Skin of body (tissue), 2 donors: ENCODE results near the gene ZFP57. TPM values are rescaled to one million over a fixed set of nuclear protein-coding genes. Genes with fewer than 3 reads are reported as not detected.

Experiments
- DNase-seq: peaks from one replicate; lab custom pipeline; 2025; lab: John Stamatoyannopoulos, UW
- total RNA-seq: library from RNA; depleted of rRNA; stranded (reverse); fragments of >200 nt; gene quantifications from one replicate; pipeline ENCODE4 v1.2.3, GENCODE V29; 2014

ZFP57 gene
- total RNA-seq, 1 donor from 2014 or later, result 0.59 TPM

DNA sequence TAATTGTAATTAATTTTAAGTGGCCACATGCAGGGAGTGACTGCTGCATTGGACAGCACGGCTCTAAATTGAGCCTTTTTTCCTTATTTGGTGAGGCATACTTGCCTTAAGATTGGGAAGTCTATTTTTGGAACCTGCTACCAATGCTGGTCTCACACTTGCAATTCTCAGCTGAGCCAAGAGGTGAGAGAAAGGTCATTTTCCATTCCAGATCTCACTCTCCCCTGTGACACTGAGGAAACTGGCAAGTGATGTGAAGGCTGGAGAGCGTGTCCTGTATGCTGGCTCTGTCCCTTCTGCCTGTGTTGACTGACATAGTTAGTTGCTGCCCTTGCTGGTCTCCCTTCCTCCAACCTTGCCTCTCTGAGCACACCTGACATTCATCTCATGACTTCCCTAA, 24.8 kb downstream of the ZFP57 start:
- DNase-seq, result no peak

DNA sequence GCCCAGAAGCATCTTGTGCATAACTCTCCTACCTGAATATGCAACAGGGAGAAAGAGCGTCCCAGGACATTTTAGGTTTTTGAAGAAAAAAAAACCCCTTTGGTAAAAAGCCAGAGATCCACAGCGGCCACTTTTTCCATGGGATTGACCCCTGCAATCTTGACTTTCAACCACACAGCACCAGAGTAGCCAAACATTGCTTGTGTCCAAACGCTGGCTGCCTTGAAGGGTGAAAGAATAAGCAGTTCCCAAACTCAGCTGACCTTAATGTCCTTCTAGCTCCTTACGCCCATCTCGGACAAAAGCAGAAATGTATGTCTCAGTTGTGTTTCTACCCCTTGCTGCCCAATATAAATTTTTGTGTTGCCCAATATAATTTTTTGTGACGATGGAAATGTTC, 25.3 kb downstream of the ZFP57 start:
- no peak for DNase-seq

DNA sequence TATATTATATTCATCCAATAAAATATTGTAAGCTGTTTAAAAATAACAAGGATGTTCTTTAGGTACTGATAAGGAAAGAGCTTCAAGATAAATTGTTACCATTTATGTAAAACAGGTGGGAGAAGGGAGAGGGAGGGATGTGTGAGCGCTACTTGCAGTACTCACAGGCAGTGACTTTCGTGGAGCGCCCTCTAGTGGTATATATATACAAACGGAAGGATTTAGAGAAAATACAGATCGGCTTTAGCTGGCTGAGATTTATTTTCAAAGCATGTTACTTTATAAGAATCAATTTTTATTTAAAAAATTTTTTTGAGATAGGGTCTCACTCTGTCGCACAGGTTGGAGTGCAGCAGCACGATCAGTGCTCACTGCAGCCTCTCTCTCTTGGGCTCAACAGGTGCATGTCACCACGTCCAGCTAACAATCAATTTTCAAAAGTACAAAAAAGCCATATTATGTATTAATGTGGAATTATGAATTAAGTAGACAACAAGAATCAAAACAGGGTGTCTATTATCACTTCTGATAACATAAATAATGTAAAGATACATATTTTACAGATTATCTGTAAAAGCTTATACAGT, 27.4 kb downstream of the ZFP57 start:
- DNase-seq, result no peak

DNA sequence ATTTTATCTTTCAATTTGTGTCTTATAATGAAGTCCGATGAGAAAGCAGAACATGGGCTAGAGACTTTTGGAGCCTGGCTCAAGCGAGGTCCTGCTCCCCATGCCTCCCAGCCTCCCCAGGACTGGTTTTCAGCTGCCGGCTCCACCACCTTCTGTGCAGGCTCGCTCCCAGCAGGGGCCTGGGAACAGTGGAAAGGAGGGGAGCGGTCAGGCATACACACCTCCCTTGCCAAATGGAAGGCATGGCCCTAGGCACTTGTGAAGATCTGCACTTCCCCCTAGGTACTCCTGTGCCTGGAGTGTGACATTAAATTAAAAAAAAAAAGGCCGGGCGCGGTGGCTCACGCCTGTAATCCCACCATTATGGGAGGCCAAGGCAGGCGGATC, 28.8 kb downstream of the ZFP57 start:
- no peak for DNase-seq

DNA sequence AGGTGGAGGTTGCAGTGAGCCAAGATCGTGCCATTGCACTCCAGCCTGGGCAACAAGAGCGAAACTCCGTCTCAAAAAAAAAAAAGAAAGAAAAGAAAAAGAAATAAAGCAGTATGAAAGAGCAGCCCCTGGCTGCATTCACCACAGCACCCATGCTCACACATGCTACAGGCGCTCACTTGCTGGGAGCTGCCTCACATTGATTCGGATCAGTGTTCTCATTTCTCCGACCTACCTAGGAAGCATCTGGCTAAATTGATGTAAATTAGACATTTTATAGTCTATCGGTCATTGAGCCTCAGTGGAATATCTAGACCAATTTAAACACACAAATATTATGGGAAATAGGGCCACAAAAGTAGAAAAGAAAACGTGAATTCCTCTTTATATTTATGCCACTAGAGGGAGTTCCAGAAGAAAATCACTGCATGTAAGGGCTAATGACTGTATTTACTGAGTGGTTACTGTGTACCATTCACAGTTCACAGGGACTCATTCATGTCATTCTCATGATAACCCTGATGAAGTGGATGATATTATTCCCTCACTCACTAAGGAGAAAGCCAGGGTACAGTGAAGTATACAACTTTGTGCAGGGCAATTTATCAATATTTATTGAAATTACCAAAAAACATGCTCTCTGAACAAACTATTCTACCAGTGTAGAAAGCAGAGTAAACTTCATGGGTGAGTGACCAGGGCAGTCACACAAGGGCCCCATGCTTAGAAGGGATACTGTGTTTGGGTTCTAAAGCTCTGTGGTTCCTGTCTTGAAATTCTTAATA, 29.3 kb downstream of the ZFP57 start:
- no peak for DNase-seq

DNA sequence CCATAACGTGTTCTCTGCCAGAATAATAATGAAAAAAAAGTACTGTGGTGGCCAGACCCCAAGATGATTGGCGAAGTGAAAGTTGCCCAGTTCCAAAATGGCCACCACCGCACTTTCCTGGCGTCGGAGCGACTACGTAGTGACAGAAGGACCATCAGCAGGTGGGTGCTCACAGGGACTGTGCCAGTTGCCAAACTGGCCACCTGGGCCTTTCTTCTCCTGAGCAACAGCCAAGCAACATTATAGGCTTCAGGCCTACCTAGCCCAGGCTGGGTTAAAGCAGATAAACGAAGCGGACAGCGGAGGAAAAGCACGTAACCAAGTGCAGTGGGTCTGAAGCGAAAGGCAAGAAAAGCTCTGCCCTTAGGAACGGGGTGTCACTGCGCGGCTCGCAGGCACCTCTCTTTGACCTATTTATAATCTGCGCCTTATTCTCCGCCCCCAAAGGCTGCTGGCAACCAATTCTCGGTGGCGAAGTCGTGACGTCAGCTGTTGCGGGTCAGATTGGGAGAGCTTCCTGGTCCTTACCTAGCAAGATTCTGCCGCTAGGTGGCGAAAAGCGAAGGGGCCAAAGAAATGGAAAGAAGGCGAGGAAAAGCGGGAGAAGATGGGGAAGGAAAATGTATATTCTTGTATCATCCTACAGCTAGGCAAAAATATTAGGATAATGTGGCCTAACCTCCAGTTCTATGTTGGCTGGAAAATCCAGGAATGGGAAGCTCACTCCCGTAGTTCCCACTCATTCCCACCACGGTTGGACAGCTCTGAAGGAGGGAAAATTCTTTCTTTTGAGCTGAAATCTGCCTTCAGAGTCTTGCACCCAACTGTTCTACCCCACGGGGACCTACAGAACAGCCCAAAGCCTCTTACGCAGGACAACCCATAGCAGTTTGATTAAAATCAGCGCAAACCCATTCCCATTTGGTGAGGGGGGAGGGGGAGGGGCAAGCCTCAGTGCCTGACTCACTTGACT, 31.0 kb downstream of the ZFP57 start:
- DNase-seq, result peak; percentile 97

DNA sequence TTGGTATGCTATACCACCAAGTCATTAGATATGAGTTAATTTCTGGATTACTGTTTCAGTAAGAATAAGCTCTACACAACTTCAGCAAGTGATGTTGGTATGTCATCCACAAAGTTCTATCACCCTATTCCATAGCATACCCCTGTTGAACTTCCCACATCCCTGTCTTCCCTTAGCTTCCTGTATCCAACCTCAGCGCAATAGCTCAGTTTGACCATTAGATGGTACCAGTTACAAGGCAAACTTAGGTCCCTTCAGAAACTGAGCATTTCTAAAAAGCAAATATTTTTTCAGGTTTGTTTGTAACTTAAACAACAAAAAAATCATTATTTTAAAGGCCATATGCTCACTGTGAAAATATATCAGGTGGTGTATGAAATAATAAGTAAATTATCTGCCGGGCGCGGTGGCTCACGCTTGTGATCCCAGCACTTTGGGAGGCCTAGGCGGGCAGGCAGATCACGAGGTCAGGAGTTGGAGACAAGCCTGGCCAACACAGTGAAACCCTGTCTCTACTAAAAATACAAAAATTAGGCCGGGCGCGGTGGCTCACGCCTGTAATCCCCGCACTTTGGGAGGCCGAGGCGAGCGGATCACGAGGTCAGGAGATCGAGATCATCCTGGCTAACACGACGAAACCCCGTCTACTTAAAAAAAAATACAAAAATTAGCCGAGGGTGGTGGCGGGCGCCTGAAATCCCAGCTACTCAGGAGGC, 32.9 kb downstream of the ZFP57 start:
- DNase-seq, result no peak

DNA sequence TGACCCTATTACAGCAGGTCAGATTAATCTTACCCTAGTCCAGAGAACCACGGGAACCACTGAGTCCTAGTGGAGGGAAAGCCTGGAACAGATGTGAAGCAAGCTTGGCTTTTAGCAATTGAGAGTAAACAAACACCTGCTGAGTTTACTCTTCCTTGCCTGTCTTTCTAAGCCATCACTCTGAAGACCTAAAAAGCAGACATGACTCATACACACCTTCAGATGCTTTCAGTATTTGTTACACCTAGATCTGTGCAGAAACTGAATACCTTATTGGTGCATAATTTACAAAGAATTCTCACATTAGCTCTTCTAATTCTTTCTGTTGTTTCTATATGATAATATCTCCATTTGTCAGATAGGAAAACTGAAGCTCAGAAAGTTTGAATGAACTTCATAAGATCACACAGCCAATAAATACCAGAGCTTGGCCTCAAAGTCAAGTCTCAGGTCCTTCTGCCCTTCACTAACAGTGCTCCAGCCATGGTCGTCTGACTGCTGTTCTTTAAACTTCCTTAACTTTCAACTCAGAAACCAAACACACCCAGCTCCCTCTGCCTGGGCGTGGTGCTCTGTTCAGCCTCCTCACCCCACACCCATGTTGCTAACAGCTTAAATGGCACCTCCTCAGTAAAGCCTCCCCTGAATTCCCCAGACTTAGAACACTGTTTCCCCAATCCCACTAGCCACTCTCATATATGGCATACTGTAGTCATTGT, 39.4 kb downstream of the ZFP57 start:
- no peak for DNase-seq

DNA sequence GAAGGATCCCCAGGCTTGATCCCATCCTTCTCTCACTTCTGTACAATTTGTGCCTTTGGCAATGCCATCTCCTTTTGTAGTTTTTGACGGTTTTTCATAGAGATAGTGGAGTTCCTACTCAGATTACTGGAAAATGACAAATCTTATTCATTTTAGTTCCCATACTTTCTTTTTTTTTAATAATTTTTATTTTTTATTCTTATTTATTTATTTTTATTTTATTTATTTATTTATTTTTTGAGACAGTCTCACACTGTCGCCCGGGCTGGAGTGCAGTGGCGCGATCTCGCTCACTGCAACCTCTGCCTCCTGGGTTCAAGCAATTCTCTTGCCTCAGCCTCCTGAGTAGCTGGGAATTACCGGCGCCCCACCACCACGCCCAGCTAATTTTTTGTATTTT, 43.7 kb downstream of the ZFP57 start:
- no peak for DNase-seq

DNA sequence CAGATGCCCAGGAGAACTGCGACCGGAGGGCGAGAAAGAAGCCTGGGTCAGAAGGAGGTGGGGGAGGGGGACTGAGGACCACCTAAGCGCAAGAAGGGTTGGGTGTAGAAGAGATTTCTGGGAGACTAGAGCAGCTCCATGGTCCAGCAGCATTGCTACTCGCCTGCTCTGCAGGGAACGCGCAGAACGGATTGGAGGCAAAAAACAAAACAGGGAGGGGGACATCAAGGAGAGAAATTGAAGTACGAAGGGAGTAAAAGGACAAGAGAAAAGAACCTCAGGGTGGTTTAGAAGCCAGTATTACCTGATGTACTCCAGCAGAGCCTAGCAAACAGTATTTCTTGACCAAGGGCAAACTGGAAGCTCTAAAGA, 47.4 kb downstream of the ZFP57 start:
- peak; percentile 61 for DNase-seq

DNA sequence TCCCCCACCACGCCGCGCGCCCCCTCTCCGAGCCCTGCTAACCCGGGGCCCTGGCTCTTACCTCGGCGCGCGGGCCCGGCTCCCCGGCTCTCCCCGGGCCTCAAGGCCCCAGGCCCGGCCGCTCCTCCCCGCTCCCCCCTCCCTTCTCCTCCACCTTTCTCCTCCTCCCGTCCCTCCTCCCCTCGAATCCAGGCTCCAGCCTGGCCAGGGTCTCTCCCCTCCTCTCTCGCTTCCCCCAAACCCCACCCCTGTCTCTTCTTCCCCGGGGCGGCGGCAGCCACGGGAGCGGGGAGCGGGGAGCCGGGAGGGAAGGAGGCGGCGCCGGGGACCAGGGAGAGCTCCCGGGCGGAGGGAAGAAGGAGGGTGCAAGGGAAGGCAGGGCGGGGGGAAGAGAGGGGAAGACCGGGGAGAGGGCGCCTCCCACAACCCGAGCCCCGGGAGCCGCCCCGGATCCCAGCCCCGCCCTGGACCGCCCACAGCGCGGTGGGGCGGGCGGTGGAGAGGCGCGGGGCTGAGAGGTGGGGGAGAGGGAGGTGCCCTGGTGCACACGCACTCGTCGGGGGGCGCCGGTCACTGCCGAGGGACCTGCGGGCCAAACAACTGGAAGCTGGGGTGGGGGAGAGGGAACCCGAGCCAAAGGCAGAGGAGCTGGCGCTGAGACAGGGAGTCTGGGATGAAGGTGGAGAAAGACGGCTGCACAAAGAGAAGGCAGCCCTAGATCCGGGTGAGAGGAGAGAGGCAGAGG, 48.0 kb downstream of the ZFP57 start, which contains the start of gene GABBR1:
Gene GABBR1, minus strand, starts transcription at position 395 of the 745 bp plus-strand sequence. CDS start 798 bp downstream, outside the sequence.
- DNase-seq, result peak; percentile 87

DNA sequence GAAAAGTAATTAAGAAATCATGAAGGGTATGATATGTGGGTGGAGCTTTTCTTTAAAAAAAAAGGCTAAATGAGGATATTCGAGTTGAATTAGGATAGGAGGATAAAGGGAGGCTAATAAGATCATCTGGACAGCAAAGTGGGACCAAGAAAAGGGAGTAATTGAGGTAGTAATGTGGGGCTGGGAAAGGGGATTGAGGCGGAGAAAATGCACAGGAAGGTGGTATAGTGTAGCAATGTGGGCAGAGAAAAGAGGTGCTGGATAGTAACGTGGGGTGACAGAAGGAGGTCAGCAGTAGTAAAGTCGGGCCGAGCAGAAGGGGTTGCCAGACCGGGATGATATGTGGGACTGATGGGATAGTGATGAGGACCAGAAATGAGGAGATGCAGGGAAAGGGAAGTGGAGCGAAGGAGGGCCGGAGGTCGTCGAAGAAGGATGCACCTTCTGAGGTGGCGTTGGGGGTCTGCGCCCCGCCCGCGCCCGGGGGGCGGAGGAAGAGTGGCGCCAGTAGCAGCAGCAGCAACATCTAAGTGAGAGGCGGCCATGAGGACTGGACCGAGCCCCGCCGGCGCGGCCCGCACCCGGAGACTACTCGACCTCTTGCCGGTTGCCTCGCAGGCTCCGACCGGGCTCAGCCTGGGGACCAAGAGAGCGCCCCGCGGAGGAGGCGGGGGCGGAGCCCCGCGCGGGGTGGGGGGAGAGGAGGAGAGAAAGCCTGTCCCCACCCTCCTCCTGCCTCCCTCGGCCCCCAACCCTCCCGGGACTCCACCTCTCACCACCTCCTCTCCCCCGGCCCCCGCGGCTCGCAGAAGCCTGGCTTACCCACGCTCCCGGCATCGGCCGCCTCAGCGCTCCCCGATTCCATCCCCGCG, 48.9 kb downstream of the ZFP57 start:
- peak; percentile 13 for DNase-seq

DNA sequence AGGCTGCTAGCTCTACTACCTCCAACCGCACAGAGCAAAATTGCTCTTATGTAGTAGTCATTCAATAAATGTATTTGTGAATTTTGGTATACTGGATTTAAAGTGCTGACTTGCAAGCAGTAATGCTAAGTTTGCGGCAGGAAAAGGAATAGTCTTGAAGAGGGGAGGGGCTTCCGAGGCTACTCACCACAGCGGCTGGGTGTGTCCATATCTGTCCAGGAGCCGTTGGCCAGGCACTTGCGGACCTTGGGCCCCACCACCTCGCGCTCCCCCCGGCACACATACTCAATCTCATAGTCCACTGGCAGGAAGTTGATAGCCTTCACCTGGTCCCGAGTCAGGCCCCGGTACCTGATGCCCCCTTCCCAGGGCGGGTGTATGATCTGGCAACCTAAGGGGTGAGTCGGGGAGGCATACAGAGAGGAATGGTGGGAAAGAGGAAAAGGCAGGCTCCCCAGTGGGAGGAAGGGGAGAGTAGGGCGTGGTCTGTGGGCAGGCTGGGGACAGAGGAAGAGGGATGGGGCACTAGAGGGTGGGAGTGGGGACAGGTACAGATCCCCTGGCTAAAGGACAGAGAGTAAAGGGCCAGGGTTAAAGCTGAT, 49.6 kb downstream of the ZFP57 start:
- DNase-seq, result no peak

DNA sequence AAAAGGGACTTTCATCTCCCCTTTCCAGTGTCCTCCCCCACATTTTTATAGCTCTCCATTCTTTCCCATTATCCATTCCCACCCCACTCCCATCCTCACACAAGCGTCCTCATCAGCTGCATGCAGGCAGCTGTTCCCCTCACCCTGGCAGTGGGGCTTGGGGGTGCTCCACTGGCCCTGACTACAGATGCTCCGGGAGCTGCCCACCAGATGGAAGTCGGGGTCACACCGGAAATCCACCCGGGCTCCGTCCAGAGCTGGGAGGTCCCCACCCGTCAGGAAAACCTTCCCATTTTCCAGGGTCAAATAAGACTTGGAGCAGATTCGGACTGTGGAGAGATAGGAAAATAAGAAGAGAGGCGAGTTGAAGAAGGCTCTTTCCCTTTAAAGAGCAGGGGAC, 50.6 kb downstream of the ZFP57 start:
- DNase-seq, result no peak

DNA sequence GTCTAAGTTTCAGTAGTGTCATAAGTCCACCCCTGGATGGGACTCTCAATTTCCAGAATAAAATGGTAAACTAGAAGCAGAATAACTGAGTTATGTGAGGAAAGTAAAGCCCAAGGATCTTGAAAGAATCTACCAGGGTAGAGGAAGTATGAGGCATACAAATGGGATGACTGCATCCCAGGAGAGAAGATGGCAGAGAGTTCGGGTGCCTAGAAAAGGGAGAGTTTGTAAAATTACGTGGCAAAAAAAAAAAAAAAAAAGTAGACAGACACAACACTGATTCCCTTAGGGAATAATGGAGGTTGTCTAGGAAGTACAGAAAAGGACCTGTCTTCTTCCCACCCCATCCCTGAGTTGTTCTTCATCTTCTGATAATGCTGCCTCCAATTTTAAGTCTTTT, 51.4 kb downstream of the ZFP57 start:
- DNase-seq, result no peak

DNA sequence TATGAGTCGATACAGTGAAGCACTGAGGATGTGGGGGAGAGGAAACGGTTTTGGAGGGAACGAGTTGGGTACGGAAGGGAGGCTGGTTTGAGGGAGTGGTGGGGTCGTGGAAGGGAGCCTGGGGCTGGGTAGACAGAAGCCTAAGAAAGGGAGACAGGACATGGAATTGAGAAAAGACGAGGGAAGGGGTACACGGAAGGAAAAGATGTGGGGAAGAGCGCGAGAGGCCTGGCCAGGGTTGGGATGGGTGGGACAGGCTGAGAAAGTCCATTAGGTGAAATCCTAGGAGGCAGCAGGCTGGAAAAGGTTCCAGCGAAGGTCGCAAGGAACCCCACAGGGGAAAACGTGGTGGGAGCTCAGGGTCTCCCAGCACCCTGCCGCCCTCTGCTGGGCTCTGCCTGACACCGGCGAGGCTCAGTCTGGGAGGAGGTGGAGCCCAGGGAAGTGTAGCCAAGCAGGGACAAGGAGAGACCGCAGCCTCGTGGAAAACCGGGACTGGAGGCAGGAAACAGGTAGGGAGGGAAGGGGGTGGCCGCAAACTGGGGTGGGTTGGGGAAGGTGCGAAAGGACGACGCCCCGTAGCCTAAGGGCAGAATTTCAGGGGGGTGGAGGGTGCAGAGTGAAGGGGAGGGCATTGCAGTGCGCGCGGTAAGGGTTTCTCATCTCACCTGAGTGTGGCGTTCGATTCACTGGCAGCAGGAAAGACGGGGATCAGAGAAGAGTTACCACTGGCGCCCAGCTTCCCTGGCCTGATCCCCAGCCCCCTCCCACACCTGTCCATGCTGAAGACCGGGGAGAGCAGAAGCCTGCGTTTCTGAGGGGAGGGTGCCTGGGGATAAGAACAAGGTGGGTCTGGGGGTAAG, 52.3 kb downstream of the ZFP57 start:
- DNase-seq, result peak; percentile 45

DNA sequence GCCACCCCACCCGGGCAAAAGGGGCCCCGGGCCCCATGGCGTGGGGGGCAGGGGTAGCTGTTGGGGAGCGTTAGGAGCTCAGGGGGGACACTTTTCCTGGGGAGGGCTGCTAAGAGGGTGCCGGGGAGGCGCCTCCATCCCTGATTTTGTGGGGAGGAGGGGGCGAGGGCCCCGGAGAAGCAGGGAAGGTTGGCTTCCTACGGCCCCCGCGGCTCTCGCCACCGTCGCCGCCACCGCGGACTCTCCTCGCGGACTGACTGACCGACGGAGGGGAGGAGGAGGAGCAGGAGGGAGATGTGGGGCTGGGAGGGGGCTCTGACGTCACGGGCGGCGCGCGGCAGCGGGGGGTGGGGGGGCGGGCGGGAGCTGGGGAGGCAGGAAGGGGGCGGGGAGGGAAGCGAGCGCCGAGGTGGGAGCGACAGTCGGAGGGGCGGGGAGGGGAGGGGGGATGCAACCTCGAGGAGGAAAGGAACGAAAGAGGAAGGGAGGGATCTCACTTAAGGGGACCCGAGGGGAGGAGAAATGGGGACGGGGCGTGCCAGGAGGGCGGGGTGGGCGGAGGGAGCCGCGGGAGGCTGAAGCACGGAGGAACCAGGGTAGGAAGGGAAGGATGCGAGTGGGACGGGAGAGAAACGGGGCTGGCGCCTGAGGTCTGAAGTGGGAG, 53.1 kb downstream of the ZFP57 start:
- DNase-seq, result peak; percentile 84
